Measurements from ENCODE around the gene C9orf50. TPM values are rescaled to one million over a fixed set of nuclear protein-coding genes. Genes with fewer than 3 reads are reported as not detected.
A peak's percentile ranks its signal among the peaks of the same experiment; 100 is the strongest.

The C9orf50 gene
- total and polyA plus RNA-seq, 4 experiments from 2014 or later: not detected

DNA sequence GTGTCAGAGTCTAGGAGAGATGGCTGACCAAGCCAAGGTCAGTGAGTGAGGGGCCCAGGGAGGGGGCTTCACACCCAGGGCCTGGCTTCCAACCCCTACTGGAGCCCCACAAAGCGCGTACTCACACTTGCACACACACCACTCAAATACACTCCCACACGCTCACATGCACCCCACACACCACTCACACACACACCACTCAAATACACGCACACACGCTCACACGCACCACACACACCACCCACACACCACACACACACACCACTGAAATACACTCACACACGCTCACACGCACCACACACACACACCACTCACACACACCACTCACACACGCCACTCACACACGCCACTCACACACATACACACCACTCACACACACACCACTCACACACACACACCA is 26.7 kb upstream of the C9orf50 start:
- Histone ChIP-seq H3K27me3 (ENCODE audit: insufficient read depth, low read length) (no peaks in the 10 kb centered on the region), H3K27ac (ENCODE audit: low read depth, low read length) (no peak overlapping the region), H3K36me3 (ENCODE audit: insufficient read depth, low read length) (no peaks in the 10 kb centered on the region), H3K4me1 (ENCODE audit: insufficient read depth, low read length) (peaks cover 1% of the 10 kb centered on the region), H3K4me3 (ENCODE audit: low read length in 2 of 2) (no peak overlapping the region), H3K9me3 (ENCODE audit: control insufficient read depth in 1 of 2, low read length in 2 of 2) (no peaks in the 10 kb centered on the region)
- Mint-ChIP-seq H3K9me3 (no peaks in the 10 kb centered on the region), H3K27ac (peak overlapping the region in 1 of 7 donors; percentile 84), H3K27me3 (peaks cover 0 to 3% of the 10 kb centered on the region in 2 donors), H3K4me3 (no peak overlapping the region), H3K36me3 (no peaks in the 10 kb centered on the region), H3K4me1 (peaks cover 0 to 2% (median under 1%) of the 10 kb centered on the region in 4 donors)
- ChIA-PET CTCF (ENCODE audit: partially characterized antibody) (no interaction called here), POLR2A (ENCODE audit: partially characterized antibody) (no interaction called here)
- intact Hi-C loops (cut with micrococcal nuclease): no loop called here
- no peak for DNase-seq

DNA sequence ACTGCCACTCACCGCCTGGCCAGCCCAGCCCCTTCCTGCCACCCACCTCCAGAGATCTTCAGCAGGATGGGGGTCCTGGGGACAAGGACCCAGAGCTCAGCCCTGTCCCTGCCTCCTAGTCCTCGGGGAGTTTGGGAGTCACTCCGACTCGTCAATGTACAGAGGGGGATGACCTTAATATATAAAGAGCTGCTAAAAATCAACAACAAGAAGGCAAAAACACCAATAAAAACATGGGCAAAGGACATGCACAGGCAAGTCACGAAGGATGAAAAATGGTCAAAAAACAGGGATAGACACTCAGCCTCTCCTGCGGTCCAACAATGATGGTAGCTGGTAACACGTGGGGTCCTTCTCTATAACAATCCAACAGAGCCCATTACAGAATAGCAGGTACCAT is 25.8 kb upstream of the C9orf50 start:
- Mint-ChIP-seq H3K27me3 (peaks cover 0 to 3% of the 10 kb centered on the region in 2 donors), H3K36me3 (no peaks in the 10 kb centered on the region), H3K4me3 (peak overlapping the region in 1 of 8 donors; percentile 67), H3K9me3 (no peaks in the 10 kb centered on the region), H3K27ac (peak overlapping the region in 1 of 7 donors; percentile 25), H3K4me1 (peaks cover 0 to 5% (median 3%) of the 10 kb centered on the region in 4 donors)
- peaks cover 4% of the 10 kb centered on the region for H3K4me1 ChIP-seq (ENCODE audit: insufficient read depth, low read length)
- no peaks in the 10 kb centered on the region for H3K36me3 ChIP-seq (ENCODE audit: insufficient read depth, low read length)
- intact Hi-C loops (cut with micrococcal nuclease): no loop called here
- H3K27me3 ChIP-seq (ENCODE audit: insufficient read depth, low read length): no peaks in the 10 kb centered on the region
- no peaks in the 10 kb centered on the region for H3K9me3 ChIP-seq (ENCODE audit: control insufficient read depth in 1 of 2, low read length in 2 of 2)
- DNase-seq: no peak
- H3K4me3 ChIP-seq (ENCODE audit: low read length in 2 of 2): no peak overlapping the region
- H3K27ac ChIP-seq (ENCODE audit: low read depth, low read length): no peak overlapping the region
- ChIA-PET CTCF (ENCODE audit: partially characterized antibody) (no interaction called here), POLR2A (ENCODE audit: partially characterized antibody) (no interaction called here)

DNA sequence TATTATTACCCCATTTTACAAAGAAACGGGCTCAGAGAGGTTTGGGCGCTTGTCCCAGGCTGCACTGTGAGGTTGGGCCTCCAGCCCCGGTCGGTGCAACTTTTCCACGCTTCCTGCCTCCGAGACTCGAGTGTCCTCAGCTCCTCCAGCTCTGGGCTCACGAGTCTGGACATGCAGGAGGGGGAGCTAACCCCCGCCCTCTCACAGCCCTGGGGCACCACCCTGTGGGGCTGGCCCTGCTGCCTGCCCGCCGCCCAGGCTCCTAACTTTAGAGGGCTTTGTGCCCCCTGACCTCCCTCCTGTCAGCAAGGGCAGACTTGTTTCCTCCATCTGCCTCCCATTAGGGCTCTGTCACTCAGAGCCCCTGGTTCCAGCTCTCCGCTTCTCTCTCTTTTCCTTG is 25.4 kb upstream of the C9orf50 start:
- Histone ChIP-seq H3K27ac (ENCODE audit: low read depth, low read length) (no peak overlapping the region), H3K9me3 (ENCODE audit: control insufficient read depth in 1 of 2, low read length in 2 of 2) (no peaks in the 10 kb centered on the region), H3K27me3 (ENCODE audit: insufficient read depth, low read length) (no peaks in the 10 kb centered on the region), H3K4me1 (ENCODE audit: insufficient read depth, low read length) (peaks cover 8% of the 10 kb centered on the region), H3K36me3 (ENCODE audit: insufficient read depth, low read length) (no peaks in the 10 kb centered on the region), H3K4me3 (ENCODE audit: low read length in 2 of 2) (no peak overlapping the region)
- POLR2A ChIA-PET (ENCODE audit: partially characterized antibody): no interaction called here
- Mint-ChIP-seq H3K9me3 (no peaks in the 10 kb centered on the region), H3K27ac (peak overlapping the region in 1 of 7 donors; percentile 25), H3K36me3 (peaks cover 0 to 1% of the 10 kb centered on the region in 2 donors), H3K4me1 (peaks cover 2 to 9% (median 5%) of the 10 kb centered on the region in 4 donors), H3K4me3 (peak overlapping the region in 1 of 8 donors; percentile 67), H3K27me3 (peaks cover 0 to 3% of the 10 kb centered on the region in 2 donors)
- no peak for DNase-seq
- intact Hi-C loops (cut with micrococcal nuclease): no loop called here
- CTCF ChIA-PET (ENCODE audit: partially characterized antibody): no interaction called here

DNA sequence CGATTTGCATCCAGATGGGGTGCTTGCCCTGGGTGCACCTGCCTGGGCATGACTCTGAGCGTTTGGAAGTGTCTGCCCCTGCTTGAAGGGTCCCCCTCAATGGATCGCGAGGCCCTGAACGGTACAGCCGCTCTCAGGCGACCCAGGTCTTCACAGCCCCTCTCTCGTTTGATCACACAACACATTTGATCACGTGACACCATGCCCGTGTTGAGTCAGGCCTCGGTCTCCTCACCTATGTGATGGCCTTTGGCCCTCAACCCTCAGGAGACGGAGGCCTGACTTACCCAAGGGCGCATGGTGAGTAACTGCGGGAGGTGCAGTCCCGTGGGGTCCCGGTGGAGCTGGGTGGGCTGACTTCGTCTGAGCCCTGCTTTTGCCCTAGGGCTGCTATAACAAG is 24.0 kb upstream of the C9orf50 start:
- Mint-ChIP-seq H3K27ac (no peak overlapping the region), H3K36me3 (peaks cover 0 to 5% of the 10 kb centered on the region in 2 donors), H3K9me3 (no peaks in the 10 kb centered on the region), H3K27me3 (no peaks in the 10 kb centered on the region), H3K4me3 (no peak overlapping the region), H3K4me1 (peaks cover 8 to 21% (median 16%) of the 10 kb centered on the region in 4 donors)
- Histone ChIP-seq H3K36me3 (ENCODE audit: insufficient read depth, low read length) (no peaks in the 10 kb centered on the region), H3K27ac (ENCODE audit: low read depth, low read length) (no peak overlapping the region), H3K4me3 (ENCODE audit: low read length in 2 of 2) (no peak overlapping the region), H3K9me3 (ENCODE audit: control insufficient read depth in 1 of 2, low read length in 2 of 2) (no peaks in the 10 kb centered on the region), H3K4me1 (ENCODE audit: insufficient read depth, low read length) (peaks cover 21% of the 10 kb centered on the region), H3K27me3 (ENCODE audit: insufficient read depth, low read length) (no peaks in the 10 kb centered on the region)
- ChIA-PET CTCF (ENCODE audit: partially characterized antibody) (no interaction called here), POLR2A (ENCODE audit: partially characterized antibody) (no interaction called here)
- intact Hi-C loops (cut with micrococcal nuclease): no loop called here
- DNase-seq: no peak

DNA sequence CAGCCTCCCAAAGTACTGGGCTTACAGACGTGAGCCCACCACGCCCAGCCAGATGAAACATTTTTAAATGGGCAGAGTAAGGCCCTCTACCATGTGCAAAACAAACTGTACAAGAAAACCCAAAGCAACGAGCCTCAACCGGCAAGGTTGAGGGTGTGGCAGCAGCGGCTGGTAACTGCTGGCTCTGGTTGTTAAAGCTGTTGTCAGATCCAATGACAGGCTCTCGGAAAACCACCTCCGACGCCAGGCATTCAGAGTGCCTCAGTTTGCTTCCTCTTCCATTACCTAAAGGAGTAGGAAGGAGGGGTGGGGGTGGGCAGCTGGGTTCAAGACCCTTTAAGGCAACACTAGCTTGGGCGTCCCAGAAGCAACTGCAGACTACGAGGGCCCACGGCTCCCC is 23.5 kb upstream of the C9orf50 start:
- peaks cover 8 to 23% (median 16%) of the 10 kb centered on the region in 4 donors for H3K4me1 Mint-ChIP-seq

DNA sequence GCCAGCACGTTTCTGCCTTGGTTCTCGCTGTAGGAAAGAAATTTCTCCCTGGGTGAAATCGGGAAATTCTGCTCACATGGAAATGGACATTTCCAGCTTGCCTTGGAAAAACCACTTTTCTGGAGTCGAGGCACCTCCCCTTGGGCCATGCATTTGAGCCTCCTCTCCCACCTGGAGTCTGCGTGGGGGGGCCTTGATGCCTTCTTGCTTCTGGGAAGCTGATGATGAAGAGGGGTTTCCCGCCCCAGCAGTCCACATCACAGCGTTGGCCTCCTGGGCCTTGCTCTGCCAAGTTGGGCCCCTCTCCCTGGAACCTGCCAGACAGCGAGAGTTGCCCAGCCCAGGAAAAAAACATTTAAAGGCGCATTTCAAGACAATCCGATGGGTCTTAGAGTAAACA is 22.8 kb upstream of the C9orf50 start:
- intact Hi-C loops (cut with micrococcal nuclease): no loop called here
- ChIA-PET POLR2A (ENCODE audit: partially characterized antibody) (interaction anchor here (5.5 kb wide), 1 partner anchor 18 kb away, joined by 55 read pairs; the partner anchor contains the start of gene NTMT1), CTCF (ENCODE audit: partially characterized antibody) (interaction anchor here (1.2 to 7.7 kb wide), 3 partner anchors 19 to 512 kb away, joined by 3 to 75 read pairs (median 11); partner anchors contain the start of gene NTMT1)
- peaks cover 26% of the 10 kb centered on the region for H3K4me1 ChIP-seq (ENCODE audit: insufficient read depth, low read length)
- no peak overlapping the region for H3K27ac ChIP-seq (ENCODE audit: low read depth, low read length)
- Mint-ChIP-seq H3K4me3 (peak overlapping the region in 6 of 8 donors; percentile 6 to 67 (median 34)), H3K27ac (peak overlapping the region in 2 of 7 donors; percentile 10 to 89), H3K9me3 (no peaks in the 10 kb centered on the region), H3K36me3 (peaks cover 0 to 7% of the 10 kb centered on the region in 2 donors), H3K4me1 (peaks cover 8 to 23% (median 16%) of the 10 kb centered on the region in 4 donors), H3K27me3 (no peaks in the 10 kb centered on the region)
- H3K27me3 ChIP-seq (ENCODE audit: insufficient read depth, low read length): no peaks in the 10 kb centered on the region
- H3K9me3 ChIP-seq (ENCODE audit: control insufficient read depth in 1 of 2, low read length in 2 of 2): no peaks in the 10 kb centered on the region
- no peak for DNase-seq
- no peak overlapping the region for H3K4me3 ChIP-seq (ENCODE audit: low read length in 2 of 2)
- peaks cover 7% of the 10 kb centered on the region for H3K36me3 ChIP-seq (ENCODE audit: insufficient read depth, low read length)

More for the DNA sequence above, 23.5 kb upstream of the C9orf50 start:
- Mint-ChIP-seq H3K27ac (no peak overlapping the region), H3K36me3 (peaks cover 0 to 6% of the 10 kb centered on the region in 2 donors), H3K9me3 (no peaks in the 10 kb centered on the region), H3K27me3 (no peaks in the 10 kb centered on the region), H3K4me3 (no peak overlapping the region)
- intact Hi-C loops (cut with micrococcal nuclease): no loop called here
- Histone ChIP-seq H3K36me3 (ENCODE audit: insufficient read depth, low read length) (no peaks in the 10 kb centered on the region), H3K4me1 (ENCODE audit: insufficient read depth, low read length) (peaks cover 26% of the 10 kb centered on the region), H3K4me3 (ENCODE audit: low read length in 2 of 2) (no peak overlapping the region), H3K9me3 (ENCODE audit: control insufficient read depth in 1 of 2, low read length in 2 of 2) (no peaks in the 10 kb centered on the region), H3K27me3 (ENCODE audit: insufficient read depth, low read length) (no peaks in the 10 kb centered on the region), H3K27ac (ENCODE audit: low read depth, low read length) (no peak overlapping the region)
- ChIA-PET POLR2A (ENCODE audit: partially characterized antibody) (no interaction called here), CTCF (ENCODE audit: partially characterized antibody) (interaction anchor here (1.2 kb wide), 1 partner anchor 506 kb away, joined by 3 read pairs; no protein-coding TSS in a partner anchor)
- no peak for DNase-seq

DNA sequence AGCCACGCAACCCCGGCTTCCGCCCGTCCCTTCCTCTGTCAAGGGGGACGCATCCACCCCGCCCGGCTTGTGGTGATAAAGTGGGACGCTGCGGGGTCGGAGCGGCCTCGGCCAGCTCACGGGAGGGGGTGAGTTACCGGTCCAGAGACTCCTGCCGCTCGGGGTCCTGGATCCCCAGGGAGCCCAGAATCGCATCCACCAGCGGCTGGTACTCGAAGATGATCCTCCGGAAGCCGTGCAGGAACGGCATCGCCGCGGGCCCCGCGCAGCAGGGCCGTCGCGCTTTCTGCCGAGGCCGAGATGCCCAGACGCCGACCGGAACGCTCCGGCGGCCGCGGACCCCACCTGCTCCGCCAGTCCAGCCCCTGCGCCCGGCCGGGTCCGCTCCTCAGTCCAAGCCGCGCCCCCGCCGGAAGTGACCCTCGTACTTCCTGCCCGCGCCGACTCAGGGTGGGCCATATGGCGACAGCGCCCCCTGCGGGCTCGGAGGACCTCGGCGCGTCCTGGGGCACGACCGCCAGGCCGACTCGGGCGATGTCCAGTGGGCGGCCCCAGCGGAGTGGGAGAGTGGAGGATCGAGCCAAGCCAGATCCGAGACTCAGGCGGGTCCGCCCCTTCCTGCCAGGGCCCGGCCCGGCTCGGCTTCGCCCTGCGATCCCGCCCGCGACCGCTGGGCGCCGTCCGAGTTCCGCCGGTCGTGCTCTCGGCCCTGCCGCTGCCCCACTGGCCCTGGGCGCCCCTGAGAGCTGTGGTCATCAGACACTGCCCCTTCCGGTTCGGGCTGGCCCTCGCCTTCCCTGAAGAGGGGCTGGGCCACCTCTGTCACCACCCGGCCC is 21.1 kb upstream of the C9orf50 start, which contains the start of gene ASB6:
TSS of gene ASB6 (minus strand) at position 402 of the 836 bp plus-strand sequence. CDS start at position 250, 152 bp downstream.
- DNase-seq: peak; percentile 86 to 92 (median 87)
- H3K27ac Mint-ChIP-seq: peak within 1 kb of the TSS; percentile 85 to 94 (median 89)
- H3K9me3 Mint-ChIP-seq: peaks cover 0 to 2% (median 0%) of the 10 kb centered on the region in 8 donors
- H3K36me3 Mint-ChIP-seq: peaks cover 0 to 22% of the 10 kb centered on the region in 2 donors
- H3K27me3 Mint-ChIP-seq: no peaks in the 10 kb centered on the region
- POLR2A ChIA-PET (ENCODE audit: partially characterized antibody): interaction anchor here (0.9 to 5.5 kb wide), 2 partner anchors 16 to 464 kb away, joined by 5 to 55 read pairs; partner anchors contain the start of genes IER5L and NTMT1
- peaks cover 24% of the 10 kb centered on the region for H3K36me3 ChIP-seq (ENCODE audit: insufficient read depth, low read length)
- H3K4me3 ChIP-seq (ENCODE audit: low read length in 2 of 2): peak within 1 kb of the TSS; percentile 66 to 95
- peaks cover 10 to 33% (median 18%) of the 10 kb centered on the region in 4 donors for H3K4me1 Mint-ChIP-seq
- peaks cover 26% of the 10 kb centered on the region for H3K4me1 ChIP-seq (ENCODE audit: insufficient read depth, low read length)
- no peaks in the 10 kb centered on the region for H3K27me3 ChIP-seq (ENCODE audit: insufficient read depth, low read length)
- H3K4me3 Mint-ChIP-seq: peak within 1 kb of the TSS; percentile 81 to 92 (median 84)
- CTCF ChIA-PET (ENCODE audit: partially characterized antibody): interaction anchor here (0.8 to 7.7 kb wide), 5 partner anchors 17 to 510 kb away, joined by 3 to 75 read pairs (median 3); partner anchors contain the start of gene NTMT1
- intact Hi-C loops (cut with micrococcal nuclease): loop anchor here (1.0 kb wide), 2 partner anchors 16 to 141 kb away; partner anchors contain the start of gene NTMT1
- peak within 1 kb of the TSS; percentile 81 for H3K27ac ChIP-seq (ENCODE audit: low read depth, low read length)
- no peaks in the 10 kb centered on the region for H3K9me3 ChIP-seq (ENCODE audit: control insufficient read depth in 1 of 2, low read length in 2 of 2)
